Sigmoid colon (tissue), 4 donors: Measurements from ENCODE around the gene CLEC16A.

Source experiments
- CTCF ChIP-seq, 4 experiments: fragments of 450-650 bp in 3 of 4; fragments of 200-600 bp in 1 of 4; IDR thresholded peaks; one replicate each; pipeline ENCODE4 v1.5.1; 2016 to 2019; ENCODE audit warnings: antibody characterized with exemption in 4 of 4, mild to moderate bottlenecking in 3 of 4, moderate library complexity in 2 of 4
- EP300 ChIP-seq, 4 donors: sonication (generic); formaldehyde crosslinking; IDR thresholded peaks; one replicate each; pipeline ENCODE4 v1.6.1; 2017; ENCODE audit warnings: antibody characterized with exemption in 4 of 4
- POLR2A ChIP-seq, 2 donors: fragments of 450-650 bp; IDR thresholded peaks; one replicate each; pipeline ENCODE4 v1.6.1; 2016; ENCODE audit warnings: antibody characterized with exemption in 2 of 2, mild to moderate bottlenecking in 2 of 2, moderate library complexity in 2 of 2
- POLR2AphosphoS5 ChIP-seq, 4 donors: sonication (generic); formaldehyde crosslinking; IDR thresholded peaks; one replicate each; pipeline ENCODE4 v1.6.1; 2017; ENCODE audit warnings: antibody characterized with exemption in 4 of 4

- TF ChIP-seq CTCF (IDR thresholded peaks at IDR 0.05), result no peak
- TF ChIP-seq POLR2A (IDR thresholded peaks at IDR 0.05), result no peak
- TF ChIP-seq POLR2AphosphoS5 (IDR thresholded peaks at IDR 0.05), result no peak
- TF ChIP-seq EP300 (IDR thresholded peaks at IDR 0.05), result no peak
Measured at GRCh38 chr16:11029948-11030347, 85.6 kb downstream of the CLEC16A start.
